ACC112 (cell line): ENCODE results near the gene EPHA4.

Source experiments
- H2AFZ ChIP-seq: fragments of 200-600 bp; sonication (generic); one replicate; pipeline ENCODE4 v1.6.0; 2017; ENCODE audit warnings: antibody characterized with exemption, low read length; ENCODE audit not compliant: unreplicated experiment
- H3K27ac ChIP-seq: fragments of 200-600 bp; sonication (generic); 2 replicates; pipeline ENCODE4 v1.5.1; 2014; ENCODE audit warnings: low read depth, mild to moderate bottlenecking, antibody characterized with exemption, low read length, moderate library complexity
- H3K27me3 ChIP-seq: fragments of 200-600 bp; sonication (generic); 2 replicates; pipeline ENCODE4 v1.6.1; 2014; ENCODE audit warnings: mild to moderate bottlenecking, antibody characterized with exemption, low read length, moderate library complexity, mixed read lengths; ENCODE audit not compliant: insufficient read depth
- H3K36me3 ChIP-seq: fragments of 200-600 bp; sonication (generic); 2 replicates; pipeline ENCODE4 v1.6.1; 2016; ENCODE audit warnings: mild to moderate bottlenecking, antibody characterized with exemption, low read length, moderate library complexity, mixed read lengths; ENCODE audit not compliant: insufficient read depth
- H3K4me1 ChIP-seq: fragments of 200-600 bp; sonication (generic); one replicate; pipeline ENCODE4 v1.6.1; 2016; ENCODE audit warnings: low read length, mixed read lengths; ENCODE audit not compliant: insufficient read depth, unreplicated experiment, control insufficient read depth
- H3K4me3 ChIP-seq: fragments of 200-600 bp; sonication (generic); 2 replicates; pipeline ENCODE4 v1.5.1; 2014; ENCODE audit warnings: mild to moderate bottlenecking, low read depth, low read length
- H3K79me2 ChIP-seq: fragments of 200-600 bp; sonication (generic); one replicate; pipeline ENCODE4 v1.6.0; 2016; ENCODE audit warnings: low read length; ENCODE audit not compliant: control insufficient read depth, unreplicated experiment, insufficient read depth

The EPHA4 gene

DNA sequence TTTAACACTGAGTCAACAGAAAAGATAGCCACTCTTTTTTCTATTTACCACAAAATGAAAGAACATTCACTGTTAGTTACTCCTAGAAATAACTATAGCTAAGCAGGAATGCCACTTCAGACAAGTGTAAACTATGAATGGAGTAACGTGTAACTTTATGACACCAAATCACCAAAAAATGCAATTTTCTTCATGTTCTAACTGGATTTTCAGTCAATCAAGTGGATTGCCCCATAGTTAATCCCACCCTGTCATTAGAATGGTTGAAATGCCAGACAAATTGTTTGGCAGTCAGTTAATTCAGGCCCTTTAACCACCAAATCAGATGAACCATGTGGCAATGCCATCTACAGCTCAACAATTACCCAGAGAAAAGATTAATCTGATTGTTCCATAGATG, 9.9 kb downstream of the EPHA4 start:
- Histone ChIP-seq H3K27me3 (no peaks in the 10 kb centered on the region), H3K79me2 (no peaks in the 10 kb centered on the region), H3K4me3 (no peak overlapping the region), H2AFZ (no peak overlapping the region), H3K27ac (no peak overlapping the region), H3K36me3 (no peaks in the 10 kb centered on the region), H3K4me1 (peaks cover 3% of the 10 kb centered on the region)

DNA sequence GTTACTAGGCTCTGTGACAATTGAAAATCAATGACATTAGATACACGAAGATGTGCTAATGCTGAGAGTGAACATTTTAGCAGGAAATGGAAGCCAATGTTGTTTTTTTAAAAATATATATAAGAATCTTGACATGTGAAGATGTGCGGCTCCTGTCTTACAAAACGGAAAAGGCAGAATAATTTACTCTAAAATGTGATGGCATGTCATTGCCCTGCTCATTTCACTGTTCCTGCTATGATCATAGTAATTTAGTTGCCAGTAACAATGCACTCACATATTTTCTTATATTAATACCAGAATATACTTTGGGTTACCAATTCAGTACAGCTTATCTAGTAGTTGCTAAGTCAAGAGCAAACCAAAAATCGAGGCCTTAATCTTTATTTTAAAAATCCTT, 10.3 kb downstream of the EPHA4 start:
- Histone ChIP-seq H3K36me3 (no peaks in the 10 kb centered on the region), H2AFZ (no peak overlapping the region), H3K27me3 (no peaks in the 10 kb centered on the region), H3K27ac (no peak overlapping the region), H3K79me2 (no peaks in the 10 kb centered on the region), H3K4me3 (no peak overlapping the region), H3K4me1 (no peaks in the 10 kb centered on the region)

- no peak overlapping the region for H3K4me3 ChIP-seq
- H3K27me3 ChIP-seq: no peaks in the 10 kb centered on the region
- no peaks in the 10 kb centered on the region for H3K79me2 ChIP-seq
- no peaks in the 10 kb centered on the region for H3K36me3 ChIP-seq
- H2AFZ ChIP-seq: no peak overlapping the region
- no peaks in the 10 kb centered on the region for H3K4me1 ChIP-seq
- no peak overlapping the region for H3K27ac ChIP-seq
Measured at GRCh38 chr2:221559991-221560390, 12.1 kb downstream of the EPHA4 start.

DNA sequence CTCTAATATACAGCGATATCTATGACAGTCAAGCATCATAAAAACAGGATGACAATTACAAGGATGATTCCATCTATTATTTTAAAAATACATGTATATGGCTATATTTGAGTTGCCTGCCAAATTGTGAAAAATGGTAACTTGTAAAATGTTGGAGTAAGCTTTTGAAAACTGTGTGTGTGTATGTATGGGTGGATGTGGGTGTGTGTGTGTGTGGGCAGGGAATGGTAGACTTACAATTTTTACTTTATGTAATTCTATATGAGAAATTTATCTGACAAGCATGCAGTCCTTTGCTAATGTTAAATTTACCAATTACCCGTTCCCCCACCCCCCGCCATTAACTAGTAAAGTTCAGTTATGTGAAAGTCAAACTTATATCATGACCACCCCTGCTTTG, 14.0 kb downstream of the EPHA4 start:
- no peaks in the 10 kb centered on the region for H3K4me1 ChIP-seq
- no peaks in the 10 kb centered on the region for H3K36me3 ChIP-seq
- no peaks in the 10 kb centered on the region for H3K27me3 ChIP-seq
- no peak overlapping the region for H3K27ac ChIP-seq
- H3K79me2 ChIP-seq: no peaks in the 10 kb centered on the region
- H2AFZ ChIP-seq: no peak overlapping the region
- H3K4me3 ChIP-seq: no peak overlapping the region

DNA sequence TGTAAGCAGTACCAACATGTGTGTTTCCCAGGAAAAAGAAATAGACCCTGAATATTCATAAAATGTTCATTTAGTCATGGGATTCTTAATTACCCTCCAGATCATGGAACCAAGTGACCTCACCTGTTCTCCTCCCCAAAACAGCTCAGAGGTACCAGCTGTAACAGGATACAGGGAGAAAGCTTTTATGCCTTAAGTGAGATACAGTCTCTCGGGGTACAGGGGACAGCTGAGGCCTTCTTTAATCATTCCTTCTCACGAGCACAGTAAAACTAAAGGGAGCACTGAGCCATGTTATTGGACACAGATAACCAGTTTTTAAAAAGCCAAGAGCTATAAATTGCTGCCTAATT, 16.6 kb downstream of the EPHA4 start:
- Histone ChIP-seq H2AFZ (no peak overlapping the region), H3K27ac (no peak overlapping the region)

DNA sequence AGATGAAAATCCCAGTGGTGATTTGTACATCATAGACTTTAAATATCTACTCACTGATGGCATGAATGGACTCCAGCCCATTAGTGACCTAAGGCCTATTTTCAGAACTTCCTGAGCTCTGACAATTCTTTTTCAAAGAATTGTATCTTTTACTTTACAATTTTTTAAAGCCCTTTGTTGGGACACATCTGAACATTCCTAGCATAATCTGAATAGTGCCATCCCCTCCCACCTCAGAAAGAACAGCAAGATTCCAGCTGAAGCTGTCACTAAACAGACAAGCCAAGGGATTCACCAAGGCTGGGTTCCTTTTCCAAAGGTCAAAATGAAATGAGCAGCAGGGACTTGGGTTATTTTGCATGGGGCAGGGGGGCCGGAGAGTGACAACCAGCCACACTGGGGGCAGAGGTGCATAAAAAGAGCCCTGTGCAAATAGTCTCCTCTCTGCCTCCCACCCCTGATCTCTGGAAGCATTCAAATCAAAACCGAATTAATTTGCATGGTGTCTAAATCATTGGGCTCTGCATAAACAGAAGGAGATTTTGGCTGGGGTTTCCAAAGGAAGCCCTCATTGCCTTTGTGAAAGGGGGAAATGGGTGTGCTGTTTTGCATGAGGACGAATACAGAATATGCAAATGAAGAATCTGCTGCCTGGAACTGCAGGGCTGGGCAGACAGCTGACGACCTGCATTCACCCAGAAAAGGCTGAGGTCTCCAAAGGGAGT, 17.2 kb downstream of the EPHA4 start:
- H2AFZ ChIP-seq: no peak overlapping the region
- H3K4me3 ChIP-seq: no peak overlapping the region
- no peaks in the 10 kb centered on the region for H3K4me1 ChIP-seq

More for the DNA sequence above, 16.6 kb downstream of the EPHA4 start:
- Histone ChIP-seq H3K79me2 (no peaks in the 10 kb centered on the region), H3K27me3 (no peaks in the 10 kb centered on the region), H3K4me3 (no peak overlapping the region), H3K4me1 (no peaks in the 10 kb centered on the region), H3K36me3 (no peaks in the 10 kb centered on the region)

GRCh38 chr2:221553333-221553732, 18.8 kb downstream of the EPHA4 start:
- Histone ChIP-seq H2AFZ (no peak overlapping the region), H3K4me3 (no peak overlapping the region), H3K79me2 (no peaks in the 10 kb centered on the region), H3K27me3 (no peaks in the 10 kb centered on the region), H3K4me1 (no peaks in the 10 kb centered on the region), H3K36me3 (no peaks in the 10 kb centered on the region), H3K27ac (no peak overlapping the region)

More for the DNA sequence above, 17.2 kb downstream of the EPHA4 start:
- H3K27me3 ChIP-seq: no peaks in the 10 kb centered on the region
- no peaks in the 10 kb centered on the region for H3K79me2 ChIP-seq
- H3K27ac ChIP-seq: no peak overlapping the region
- H3K36me3 ChIP-seq: no peaks in the 10 kb centered on the region

- H2AFZ ChIP-seq: no peak overlapping the region
- no peaks in the 10 kb centered on the region for H3K36me3 ChIP-seq
- no peak overlapping the region for H3K4me3 ChIP-seq
- no peaks in the 10 kb centered on the region for H3K79me2 ChIP-seq
- H3K27ac ChIP-seq: no peak overlapping the region
- no peaks in the 10 kb centered on the region for H3K4me1 ChIP-seq
- H3K27me3 ChIP-seq: no peaks in the 10 kb centered on the region
Measured at GRCh38 chr2:221552291-221552690, 19.8 kb downstream of the EPHA4 start.

DNA sequence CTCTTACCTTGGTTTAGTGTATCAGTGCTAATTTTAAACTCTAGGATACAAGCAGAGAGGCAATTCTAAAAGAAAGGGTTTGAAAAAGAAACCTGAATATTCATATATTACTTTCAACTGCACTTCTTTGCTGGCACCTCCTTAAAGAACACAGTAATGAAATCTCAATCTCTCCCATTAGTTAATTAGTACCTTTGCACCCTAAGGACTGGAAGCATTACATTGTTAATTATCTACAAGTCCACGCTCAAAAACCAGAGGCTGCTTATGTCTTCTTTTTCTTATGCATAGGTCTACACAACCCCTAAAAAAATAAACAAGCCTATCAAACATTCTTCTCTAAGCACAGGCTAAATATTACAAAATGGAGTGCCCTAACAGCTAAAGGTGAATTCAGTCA, 20.2 kb downstream of the EPHA4 start:
- Histone ChIP-seq H3K79me2 (no peaks in the 10 kb centered on the region), H3K36me3 (no peaks in the 10 kb centered on the region), H3K4me3 (no peak overlapping the region), H3K27ac (no peak overlapping the region), H3K4me1 (no peaks in the 10 kb centered on the region), H3K27me3 (no peaks in the 10 kb centered on the region), H2AFZ (no peak overlapping the region)

- no peaks in the 10 kb centered on the region for H3K27me3 ChIP-seq
- H3K27ac ChIP-seq: no peak overlapping the region
- H3K36me3 ChIP-seq: no peaks in the 10 kb centered on the region
- no peaks in the 10 kb centered on the region for H3K4me1 ChIP-seq
- H3K4me3 ChIP-seq: no peak overlapping the region
- H2AFZ ChIP-seq: no peak overlapping the region
- H3K79me2 ChIP-seq: no peaks in the 10 kb centered on the region
Measured at GRCh38 chr2:221549143-221549542, 23.0 kb downstream of the EPHA4 start.

DNA sequence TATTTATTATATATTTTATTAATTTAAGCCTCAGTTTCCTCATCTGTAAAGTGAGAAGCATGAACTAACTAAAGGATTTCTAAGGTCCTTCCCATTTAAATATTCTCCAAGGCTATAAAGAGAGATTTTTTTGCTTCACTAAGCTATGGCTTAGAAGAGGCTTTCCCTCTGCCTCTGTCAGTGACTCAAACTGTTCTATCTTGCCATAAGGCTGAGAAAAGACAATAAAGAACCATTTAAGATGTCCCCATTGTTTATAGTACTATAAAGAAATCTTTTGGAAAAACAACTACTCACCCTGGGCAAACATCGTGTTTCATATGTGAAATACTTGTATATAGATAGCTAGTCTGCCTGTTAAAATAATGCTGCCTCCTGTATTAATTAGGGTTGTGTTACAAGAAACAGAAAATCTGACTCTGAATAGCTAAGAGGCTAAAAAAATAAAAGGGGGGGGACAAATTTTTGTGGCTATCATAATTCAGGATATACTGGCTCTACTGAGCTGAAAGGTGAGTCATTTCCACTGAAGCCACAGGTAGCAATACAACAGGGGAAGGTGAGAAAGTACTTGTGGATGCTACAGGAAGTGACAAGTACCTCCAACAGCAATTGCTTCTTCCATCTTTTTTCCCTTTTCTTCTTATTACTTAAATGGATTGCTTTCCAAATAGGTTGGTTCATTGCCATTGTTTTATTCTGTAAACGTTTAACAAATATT, 25.4 kb downstream of the EPHA4 start:
- Histone ChIP-seq H3K27ac (no peak overlapping the region), H3K4me1 (no peaks in the 10 kb centered on the region), H3K36me3 (no peaks in the 10 kb centered on the region), H3K79me2 (no peaks in the 10 kb centered on the region), H2AFZ (no peak overlapping the region), H3K4me3 (no peak overlapping the region), H3K27me3 (no peaks in the 10 kb centered on the region)
